Measurements from ENCODE around the gene CKM.
A peak's percentile ranks its signal among the peaks of the same experiment; 100 is the strongest.

Gene CKM

GRCh38 chr19:45303269-45304060 is 19.2 kb downstream of the CKM start:
- H3K27ac ChIP-seq (replicated peaks): no peak overlapping the region
- TF ChIP-seq, protein P1, sequence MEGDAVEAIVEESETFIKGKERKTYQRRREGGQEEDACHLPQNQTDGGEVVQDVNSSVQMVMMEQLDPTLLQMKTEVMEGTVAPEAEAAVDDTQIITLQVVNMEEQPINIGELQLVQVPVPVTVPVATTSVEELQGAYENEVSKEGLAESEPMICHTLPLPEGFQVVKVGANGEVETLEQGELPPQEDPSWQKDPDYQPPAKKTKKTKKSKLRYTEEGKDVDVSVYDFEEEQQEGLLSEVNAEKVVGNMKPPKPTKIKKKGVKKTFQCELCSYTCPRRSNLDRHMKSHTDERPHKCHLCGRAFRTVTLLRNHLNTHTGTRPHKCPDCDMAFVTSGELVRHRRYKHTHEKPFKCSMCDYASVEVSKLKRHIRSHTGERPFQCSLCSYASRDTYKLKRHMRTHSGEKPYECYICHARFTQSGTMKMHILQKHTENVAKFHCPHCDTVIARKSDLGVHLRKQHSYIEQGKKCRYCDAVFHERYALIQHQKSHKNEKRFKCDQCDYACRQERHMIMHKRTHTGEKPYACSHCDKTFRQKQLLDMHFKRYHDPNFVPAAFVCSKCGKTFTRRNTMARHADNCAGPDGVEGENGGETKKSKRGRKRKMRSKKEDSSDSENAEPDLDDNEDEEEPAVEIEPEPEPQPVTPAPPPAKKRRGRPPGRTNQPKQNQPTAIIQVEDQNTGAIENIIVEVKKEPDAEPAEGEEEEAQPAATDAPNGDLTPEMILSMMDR (IDR thresholded peaks at IDR 0.05; ENCODE audit: insufficient read depth, low read length): no peak
- TF ChIP-seq GABPA (IDR thresholded peaks at IDR 0.05; ENCODE audit: low read depth): no peak
- TF ChIP-seq SPI1 (IDR thresholded peaks at IDR 0.05; ENCODE audit: borderline replicate concordance, low read depth): no peak
- no peak for TF ChIP-seq REST (IDR thresholded peaks at IDR 0.05; ENCODE audit: insufficient replicate concordance, low read depth)
- no peak for TF ChIP-seq POLR2AphosphoS5 (IDR thresholded peaks at IDR 0.05; ENCODE audit: low read depth)
- no peaks in the 10 kb centered on the region for H3K27me3 ChIP-seq (ENCODE audit: insufficient read depth, poor library complexity, severe bottlenecking)
- DNase-seq (ENCODE audit: low read depth in 1 of 2, low spot score in 1 of 2): no peak
- H3K4me3 ChIP-seq (replicated peaks; ENCODE audit: insufficient read depth, low read length): no peak overlapping the region

DNA sequence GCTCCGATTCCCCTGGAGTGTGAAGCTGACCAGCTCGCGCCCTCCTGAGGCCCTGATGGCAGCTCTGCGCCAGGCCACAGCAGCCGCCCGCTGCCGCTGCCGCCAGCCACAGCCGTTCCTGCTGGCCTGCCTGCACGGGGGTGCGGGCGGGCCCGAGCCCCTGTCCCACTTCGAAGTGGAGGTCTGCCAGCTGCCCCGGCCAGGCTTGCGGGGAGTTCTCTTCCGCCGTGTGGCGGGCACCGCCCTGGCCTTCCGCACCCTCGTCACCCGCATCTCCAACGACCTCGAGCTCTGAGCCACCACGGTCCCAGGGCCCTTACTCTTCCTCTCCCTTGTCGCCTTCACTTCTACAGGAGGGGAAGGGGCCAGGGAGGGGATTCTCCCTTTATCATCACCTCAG is 20.3 kb downstream of the CKM start:
- Histone ChIP-seq H3K27ac (replicated peaks) (no peak overlapping the region), H3K27me3 (ENCODE audit: insufficient read depth, poor library complexity, severe bottlenecking) (no peaks in the 10 kb centered on the region), H3K4me3 (replicated peaks; ENCODE audit: insufficient read depth, low read length) (no peak overlapping the region)
- TF ChIP-seq SPI1 (IDR thresholded peaks at IDR 0.05; ENCODE audit: borderline replicate concordance, low read depth): no peak
- TF ChIP-seq, protein P1 (IDR thresholded peaks at IDR 0.05; ENCODE audit: insufficient read depth, low read length): no peak
- TF ChIP-seq POLR2AphosphoS5 (IDR thresholded peaks at IDR 0.05; ENCODE audit: low read depth): no peak
- no peak for TF ChIP-seq REST (IDR thresholded peaks at IDR 0.05; ENCODE audit: insufficient replicate concordance, low read depth)
- TF ChIP-seq GABPA (IDR thresholded peaks at IDR 0.05; ENCODE audit: low read depth): no peak
- no peak for DNase-seq (ENCODE audit: low read depth in 1 of 2, low spot score in 1 of 2)

DNA sequence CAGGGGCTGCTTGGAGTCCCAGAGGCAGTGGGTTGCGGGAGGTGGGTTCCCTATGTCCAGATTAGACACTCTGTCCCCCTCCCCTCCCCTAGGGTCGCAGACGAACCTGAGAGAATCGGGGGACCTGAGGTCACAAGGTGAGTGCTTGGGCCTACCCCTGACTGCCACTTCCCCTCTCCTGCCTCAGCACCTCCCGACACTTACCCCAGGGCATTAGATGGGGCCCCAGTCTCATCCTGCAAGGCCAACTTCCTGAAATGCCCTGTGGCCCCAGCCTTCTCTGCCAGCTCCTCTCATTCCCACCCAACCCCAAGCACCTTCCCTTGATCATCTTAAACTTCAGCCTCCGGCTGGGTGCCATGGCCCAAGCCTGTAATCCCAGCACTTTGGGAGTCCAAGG is 23.0 kb downstream of the CKM start:
- TF ChIP-seq REST (IDR thresholded peaks at IDR 0.05; ENCODE audit: insufficient replicate concordance, low read depth): no peak
- peak; percentile 81 for TF ChIP-seq SPI1 (IDR thresholded peaks at IDR 0.05; ENCODE audit: borderline replicate concordance, low read depth)
- H3K27me3 ChIP-seq (ENCODE audit: insufficient read depth, poor library complexity, severe bottlenecking): no peaks in the 10 kb centered on the region
- no peak overlapping the region for H3K4me3 ChIP-seq (replicated peaks; ENCODE audit: insufficient read depth, low read length)
- 0 out of 2 replicates have a peak overlapping the region, but pooled peaks have one; percentile 10 for H3K27ac ChIP-seq (replicated peaks)
- peak in 1 of 2 experiments; percentile 67 for DNase-seq (ENCODE audit: low read depth in 1 of 2, low spot score in 1 of 2)
